ENCODE data around the gene C10orf71.

The C10orf71 gene

DNA sequence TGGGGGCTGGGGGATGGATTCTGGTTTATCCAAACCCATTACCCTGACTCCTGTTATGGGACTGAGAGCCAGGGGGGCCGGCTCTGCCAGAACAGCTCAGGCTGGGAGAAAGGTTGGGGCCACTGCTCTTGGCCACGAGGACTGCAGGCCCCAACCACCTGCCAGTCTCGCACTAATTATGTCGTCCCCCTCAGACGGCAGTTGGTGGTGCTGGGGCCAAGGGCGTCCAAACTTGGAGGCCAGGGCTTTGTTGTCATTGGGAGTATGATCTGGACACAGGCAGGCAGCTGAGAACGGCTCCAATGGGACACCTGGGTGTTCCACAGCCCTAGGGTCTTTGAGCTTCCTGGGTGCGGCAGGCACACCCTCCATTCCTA lies 62.2 kb downstream of the C10orf71 start:
- no peaks in the 10 kb centered on the region for H3K36me3 ChIP-seq (ENCODE audit: control insufficient read depth, insufficient read depth, low read length)
- DNase-seq (ENCODE audit: extremely low read depth, insufficient read length) = no peak
- H3K27me3 ChIP-seq (replicated peaks; ENCODE audit: control insufficient read depth, insufficient read depth, low read length) = no peaks in the 10 kb centered on the region
- no peak overlapping the region for H3K4me3 ChIP-seq (replicated peaks; ENCODE audit: low read depth, low read length)
- TF ChIP-seq, protein P1, sequence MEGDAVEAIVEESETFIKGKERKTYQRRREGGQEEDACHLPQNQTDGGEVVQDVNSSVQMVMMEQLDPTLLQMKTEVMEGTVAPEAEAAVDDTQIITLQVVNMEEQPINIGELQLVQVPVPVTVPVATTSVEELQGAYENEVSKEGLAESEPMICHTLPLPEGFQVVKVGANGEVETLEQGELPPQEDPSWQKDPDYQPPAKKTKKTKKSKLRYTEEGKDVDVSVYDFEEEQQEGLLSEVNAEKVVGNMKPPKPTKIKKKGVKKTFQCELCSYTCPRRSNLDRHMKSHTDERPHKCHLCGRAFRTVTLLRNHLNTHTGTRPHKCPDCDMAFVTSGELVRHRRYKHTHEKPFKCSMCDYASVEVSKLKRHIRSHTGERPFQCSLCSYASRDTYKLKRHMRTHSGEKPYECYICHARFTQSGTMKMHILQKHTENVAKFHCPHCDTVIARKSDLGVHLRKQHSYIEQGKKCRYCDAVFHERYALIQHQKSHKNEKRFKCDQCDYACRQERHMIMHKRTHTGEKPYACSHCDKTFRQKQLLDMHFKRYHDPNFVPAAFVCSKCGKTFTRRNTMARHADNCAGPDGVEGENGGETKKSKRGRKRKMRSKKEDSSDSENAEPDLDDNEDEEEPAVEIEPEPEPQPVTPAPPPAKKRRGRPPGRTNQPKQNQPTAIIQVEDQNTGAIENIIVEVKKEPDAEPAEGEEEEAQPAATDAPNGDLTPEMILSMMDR (IDR thresholded peaks at IDR 0.05; ENCODE audit: insufficient read depth, low read length, poor library complexity, severe bottlenecking) = no peak

GRCh38 chr10:49361735-49362568 lies 63.0 kb downstream of the C10orf71 start:
- H3K4me3 ChIP-seq (replicated peaks; ENCODE audit: low read depth, low read length) = no peak overlapping the region
- no peaks in the 10 kb centered on the region for H3K27me3 ChIP-seq (replicated peaks; ENCODE audit: control insufficient read depth, insufficient read depth, low read length)
- DNase-seq (ENCODE audit: extremely low read depth, insufficient read length) = no peak
- no peaks in the 10 kb centered on the region for H3K36me3 ChIP-seq (ENCODE audit: control insufficient read depth, insufficient read depth, low read length)
- TF ChIP-seq, protein P1 (IDR thresholded peaks at IDR 0.05; ENCODE audit: insufficient read depth, low read length, poor library complexity, severe bottlenecking) = no peak

- TF ChIP-seq, protein P1 (IDR thresholded peaks at IDR 0.05; ENCODE audit: insufficient read depth, low read length, poor library complexity, severe bottlenecking) = no peak
- peak; percentile 53 for DNase-seq (ENCODE audit: extremely low read depth, insufficient read length)
- Histone ChIP-seq H3K4me3 (replicated peaks; ENCODE audit: low read depth, low read length) (no peak overlapping the region), H3K36me3 (ENCODE audit: control insufficient read depth, insufficient read depth, low read length) (no peaks in the 10 kb centered on the region), H3K27me3 (replicated peaks; ENCODE audit: control insufficient read depth, insufficient read depth, low read length) (peaks cover 2% of the 10 kb centered on the region; the same call in 1 of the 2 replicates)
These were observed 63.8 kb downstream of the C10orf71 start for GRCh38 chr10:49362596-49363260.

- no peak for DNase-seq (ENCODE audit: extremely low read depth, insufficient read length)
- TF ChIP-seq, protein P1 (IDR thresholded peaks at IDR 0.05; ENCODE audit: insufficient read depth, low read length, poor library complexity, severe bottlenecking) = no peak
- no peak overlapping the region for H3K4me3 ChIP-seq (replicated peaks; ENCODE audit: low read depth, low read length)
- no peaks in the 10 kb centered on the region for H3K36me3 ChIP-seq (ENCODE audit: control insufficient read depth, insufficient read depth, low read length)
- H3K27me3 ChIP-seq (replicated peaks; ENCODE audit: control insufficient read depth, insufficient read depth, low read length) = peaks cover 2% of the 10 kb centered on the region
These were observed 64.5 kb downstream of the C10orf71 start for GRCh38 chr10:49363309-49364031.

DNA sequence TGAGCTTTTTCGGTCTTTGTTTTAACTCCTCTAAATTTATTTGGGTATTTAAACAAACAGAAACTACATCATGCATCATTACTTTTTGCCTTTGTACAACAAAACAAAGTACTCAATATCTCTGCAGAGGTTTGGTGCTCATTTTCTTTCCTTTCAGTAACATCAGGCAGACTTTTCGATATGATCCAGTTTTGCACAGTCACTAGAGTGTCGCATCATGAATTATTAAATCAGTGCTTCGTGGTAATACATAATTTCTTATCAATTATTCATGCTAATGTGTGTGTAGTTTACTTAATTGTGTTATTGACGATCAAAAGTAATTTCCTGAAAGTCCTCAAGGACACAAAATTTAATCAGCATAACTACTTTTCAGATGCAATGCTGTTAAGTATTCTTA lies 65.1 kb downstream of the C10orf71 start:
- no peak for DNase-seq (ENCODE audit: extremely low read depth, insufficient read length)
- TF ChIP-seq, protein P1 (IDR thresholded peaks at IDR 0.05; ENCODE audit: insufficient read depth, low read length, poor library complexity, severe bottlenecking) = no peak
- H3K36me3 ChIP-seq (ENCODE audit: control insufficient read depth, insufficient read depth, low read length) = no peaks in the 10 kb centered on the region
- peaks cover 2% of the 10 kb centered on the region for H3K27me3 ChIP-seq (replicated peaks; ENCODE audit: control insufficient read depth, insufficient read depth, low read length)
- no peak overlapping the region for H3K4me3 ChIP-seq (replicated peaks; ENCODE audit: low read depth, low read length)

All from GM06990 (cell line).